Esophagus squamous epithelium (tissue), 4 donors: Measurements from ENCODE around the gene PPM1K.

Source experiments
- POLR2A ChIP-seq, 4 donors: fragments of 450-650 bp; IDR thresholded peaks; one replicate each; pipeline ENCODE4 v1.6.1; 2017; ENCODE audit warnings: antibody characterized with exemption in 4 of 4, mild to moderate bottlenecking in 4 of 4, moderate library complexity in 3 of 4
- TF ChIP-seq, protein P1 (sequence below), 6 experiments: fragments of 450-650 bp in 4 of 6; fragments of 200-600 bp in 2 of 6; sonication (generic) in 2 of 6; IDR thresholded peaks; one replicate each; pipeline ENCODE4 v1.5.1; 2016 to 2019; ENCODE audit warnings: antibody characterized with exemption in 6 of 6, mild to moderate bottlenecking in 4 of 6, moderate library complexity in 4 of 6

GRCh38 chr4:88230969-88231771 is 53.2 kb downstream of the PPM1K start:
- TF ChIP-seq, protein P1, sequence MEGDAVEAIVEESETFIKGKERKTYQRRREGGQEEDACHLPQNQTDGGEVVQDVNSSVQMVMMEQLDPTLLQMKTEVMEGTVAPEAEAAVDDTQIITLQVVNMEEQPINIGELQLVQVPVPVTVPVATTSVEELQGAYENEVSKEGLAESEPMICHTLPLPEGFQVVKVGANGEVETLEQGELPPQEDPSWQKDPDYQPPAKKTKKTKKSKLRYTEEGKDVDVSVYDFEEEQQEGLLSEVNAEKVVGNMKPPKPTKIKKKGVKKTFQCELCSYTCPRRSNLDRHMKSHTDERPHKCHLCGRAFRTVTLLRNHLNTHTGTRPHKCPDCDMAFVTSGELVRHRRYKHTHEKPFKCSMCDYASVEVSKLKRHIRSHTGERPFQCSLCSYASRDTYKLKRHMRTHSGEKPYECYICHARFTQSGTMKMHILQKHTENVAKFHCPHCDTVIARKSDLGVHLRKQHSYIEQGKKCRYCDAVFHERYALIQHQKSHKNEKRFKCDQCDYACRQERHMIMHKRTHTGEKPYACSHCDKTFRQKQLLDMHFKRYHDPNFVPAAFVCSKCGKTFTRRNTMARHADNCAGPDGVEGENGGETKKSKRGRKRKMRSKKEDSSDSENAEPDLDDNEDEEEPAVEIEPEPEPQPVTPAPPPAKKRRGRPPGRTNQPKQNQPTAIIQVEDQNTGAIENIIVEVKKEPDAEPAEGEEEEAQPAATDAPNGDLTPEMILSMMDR (IDR thresholded peaks at IDR 0.05): no peak
- TF ChIP-seq POLR2A (IDR thresholded peaks at IDR 0.05): no peak
